GM12873 (cell line): ENCODE results near the gene MEIS1.

ENCODE experiments used
- CTCF ChIP-seq: IDR thresholded peaks from 2 replicates; pipeline ENCODE4 v1.5.1; 2012; ENCODE audit warnings: low read depth, mild to moderate bottlenecking, moderate library complexity, low read length, control low read depth; ENCODE audit not compliant: insufficient read depth; ENCODE audit errors: missing control alignments

Gene MEIS1

GRCh38 chr2:66443186-66443978, 8.5 kb downstream of the MEIS1 start:
- no peak for TF ChIP-seq CTCF

GRCh38 chr2:66443979-66444861, 9.3 kb downstream of the MEIS1 start:
- no peak for TF ChIP-seq CTCF

DNA sequence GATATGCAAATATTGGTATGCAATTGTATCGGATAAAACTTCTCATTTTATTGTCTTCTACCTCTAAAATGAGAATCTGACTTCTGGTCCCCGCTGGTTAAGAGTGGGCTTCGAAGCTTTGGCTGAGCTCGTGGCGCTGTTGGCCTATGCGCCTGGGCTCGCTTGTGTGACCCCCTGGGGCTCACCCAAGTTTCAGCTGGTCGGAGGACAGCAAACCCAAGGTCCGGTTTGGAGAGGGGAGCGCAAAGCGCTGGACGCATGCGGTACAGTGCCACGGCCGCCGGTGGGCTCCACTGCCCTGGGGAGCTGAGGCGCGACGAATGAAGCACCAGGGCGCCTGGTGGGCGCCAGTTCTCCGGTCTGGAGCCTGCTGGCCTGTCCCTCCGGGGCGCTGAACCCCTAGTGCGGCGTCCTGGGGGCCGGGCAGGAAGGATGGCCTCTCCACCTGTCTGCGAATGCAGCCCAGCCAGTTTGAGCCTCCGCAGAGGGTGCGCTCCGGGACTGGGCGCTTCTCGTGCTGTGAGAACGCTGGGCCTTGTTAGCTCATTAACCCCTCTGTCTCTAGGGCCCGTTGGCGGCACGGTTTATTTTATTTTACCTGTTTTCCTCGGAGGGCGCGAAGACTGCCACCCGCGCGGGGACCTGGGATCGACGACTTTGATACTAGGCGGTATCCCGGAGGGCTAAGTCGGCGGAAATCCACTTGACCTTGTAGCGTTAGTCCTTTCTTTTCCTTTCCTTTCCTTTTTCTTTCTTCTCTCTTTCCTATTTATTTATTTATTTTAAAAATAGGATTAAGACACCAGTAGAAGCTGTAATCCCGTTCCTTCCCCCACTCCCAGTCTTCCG, 10.4 kb downstream of the MEIS1 start:
- TF ChIP-seq CTCF = no peak

- no peak for TF ChIP-seq CTCF
These were observed 11.3 kb downstream of the MEIS1 start for GRCh38 chr2:66445925-66446871.

- no peak for TF ChIP-seq CTCF
These were observed 12.0 kb downstream of the MEIS1 start for GRCh38 chr2:66446941-66447340.

GRCh38 chr2:66447677-66448076, 12.8 kb downstream of the MEIS1 start:
- no peak for TF ChIP-seq CTCF
